ENCODE data around the gene SLC41A2.

- no peak for TF ChIP-seq ZBTB1 (CRISPR knock-in tag; IDR thresholded peaks at IDR 0.05; ENCODE audit: borderline replicate concordance, low read depth)
- TF ChIP-seq ZNF253 (CRISPR knock-in tag; conservative IDR thresholded peaks at IDR 0.05): no peak
- no peak for TF ChIP-seq ESRRA (IDR thresholded peaks at IDR 0.05; ENCODE audit: borderline replicate concordance, low read depth)
- no peak for TF ChIP-seq CTCF (IDR thresholded peaks at IDR 0.05 in 2 of 3, conservative IDR thresholded peaks at IDR 0.05 in 1 of 3; ENCODE audit: insufficient read depth in 2 of 3, low read depth in 1 of 3, low read length in 3 of 3)
- no peak for TF ChIP-seq ZNF644 (tag; IDR thresholded peaks at IDR 0.05; ENCODE audit: low read depth)
- no peak for TF ChIP-seq NBN (IDR thresholded peaks at IDR 0.05; ENCODE audit: low read depth)
- TF ChIP-seq POLR2A (conservative IDR thresholded peaks at IDR 0.05): no peak
- no peak for TF ChIP-seq TCF7 (IDR thresholded peaks at IDR 0.05; ENCODE audit: borderline replicate concordance)
- no peak for TF ChIP-seq GABPB2 (CRISPR knock-in tag; conservative IDR thresholded peaks at IDR 0.05)
- TF ChIP-seq MXI1 (IDR thresholded peaks at IDR 0.05; ENCODE audit: low read depth, low read length): no peak
- TF ChIP-seq TSC22D4 (tag; IDR thresholded peaks at IDR 0.05): no peak
- no peak for TF ChIP-seq CREB3L1 (IDR thresholded peaks at IDR 0.05; ENCODE audit: borderline replicate concordance, low read depth)
These were observed 13.8 kb downstream of the SLC41A2 start for GRCh38 chr12:104944252-104944651.

All from K562 (cell line).